ENCODE results near the gene SMAD1. TPM values are rescaled to one million over a fixed set of nuclear protein-coding genes. Genes with fewer than 3 reads are reported as not detected.

The SMAD1 gene
- total and polyA plus RNA-seq, 2 of the 4 experiments (the other 2 are of a cell fraction), result 11.6 to 17.6 TPM

DNA sequence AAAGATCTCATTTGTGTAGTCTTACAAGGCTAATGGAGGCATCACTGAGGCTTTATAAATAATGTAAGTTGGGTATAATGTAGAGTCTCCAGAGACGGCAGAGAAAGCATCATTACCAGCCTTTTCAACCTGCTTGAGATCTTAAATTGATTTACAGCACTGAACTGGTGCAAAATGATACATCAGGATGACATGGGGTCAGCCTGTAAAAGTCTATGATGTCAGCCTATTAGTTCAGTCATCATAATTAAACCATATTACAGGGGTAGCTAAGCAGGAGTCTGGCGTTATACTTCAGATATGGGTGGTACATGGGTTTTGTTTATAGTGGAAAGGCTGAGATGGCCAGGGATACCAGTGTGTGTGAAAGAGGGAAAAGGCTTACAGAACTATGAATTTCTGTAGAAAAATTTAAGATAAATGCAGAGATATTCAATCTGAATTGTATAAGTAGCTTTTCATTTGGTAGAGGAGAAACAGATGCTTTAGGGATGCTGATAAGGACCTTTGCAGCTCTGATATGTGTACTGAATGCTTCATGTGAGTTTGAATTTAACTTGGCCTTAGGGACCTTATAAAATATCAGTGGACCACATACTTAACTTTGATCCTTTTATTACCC is 2.7 kb downstream of the SMAD1 start:
- no peaks in the 10 kb centered on the region for H3K36me3 ChIP-seq (ENCODE audit: control insufficient read depth, insufficient read depth, low read length)
- POLR2A ChIA-PET (ENCODE audit: unreplicated experiment), result interaction anchor here (0.5 kb wide), 1 partner anchor 48 kb away, joined by 3 read pairs; no protein-coding TSS in a partner anchor

More for the DNA sequence above, 2.7 kb downstream of the SMAD1 start:
- Histone ChIP-seq H3K4me2 (ENCODE audit: low read depth, low read length) (no peak overlapping the region; the same call in 1 of the 2 replicates), H2BK5ac (ENCODE audit: low read depth, low read length, poor library complexity, severe bottlenecking) (no peak overlapping the region), H3K27me3 (ENCODE audit: control insufficient read depth, insufficient read depth, low read length) (no peaks in the 10 kb centered on the region), H3K9ac (ENCODE audit: low read depth, low read length) (no peak overlapping the region), H2AFZ (replicated peaks; ENCODE audit: low read length, poor library complexity) (no peak overlapping the region), H2AK9ac (replicated peaks; ENCODE audit: low read depth, low read length, poor library complexity) (no peak overlapping the region), H2AK5ac (ENCODE audit: low read depth, low read length) (no peak overlapping the region), H3K9me1 (ENCODE audit: insufficient read depth, low read length) (peaks cover 3% of the 10 kb centered on the region; the same call in 1 of the 2 replicates), H4K8ac (ENCODE audit: low read depth in 2 of 2, low read length in 2 of 2) (no peak overlapping the region), H3K4me1 (ENCODE audit: control insufficient read depth, insufficient read depth, low read length) (peaks cover 2% of the 10 kb centered on the region; the same call in 1 of the 2 replicates), H3K9me3 (ENCODE audit: control insufficient read depth, insufficient read depth, low read length) (no peaks in the 10 kb centered on the region), H3K4ac (ENCODE audit: low read depth, low read length) (no peak overlapping the region), H2BK120ac (ENCODE audit: low read depth, low read length) (no peak overlapping the region), H3K18ac (ENCODE audit: low read depth, low read length) (no peak overlapping the region), H2BK20ac (ENCODE audit: low read depth, low read length) (no peak overlapping the region), H2BK15ac (ENCODE audit: low read depth, low read length) (no peak overlapping the region), H3K27ac (ENCODE audit: insufficient read depth, low read length) (no peak overlapping the region), H3K14ac (replicated peaks; ENCODE audit: low read depth, low read length) (no peak overlapping the region), H4K5ac (ENCODE audit: low read depth, low read length) (no peak overlapping the region), H4K20me1 (ENCODE audit: insufficient read depth, low read length) (peaks cover 9% of the 10 kb centered on the region; the same call in 1 of the 2 replicates), H3K56ac (ENCODE audit: extremely low read depth, insufficient read depth, low read length) (no peak overlapping the region), H3K79me1 (ENCODE audit: low read depth in 1 of 2, low read length in 2 of 2) (peaks cover 17 to 32% of the 10 kb centered on the region in 2 experiments), H3K4me3 (ENCODE audit: insufficient read depth, low read depth, low read length) (no peak overlapping the region), H3K23ac (ENCODE audit: low read depth, low read length) (no peak overlapping the region), H4K91ac (ENCODE audit: insufficient read depth, low read depth, low read length) (no peak overlapping the region)
- TF ChIP-seq SMC3 (IDR thresholded peaks at IDR 0.05; ENCODE audit: low read depth, low read length) (no peak), MAFK (IDR thresholded peaks at IDR 0.05; ENCODE audit: low read depth, low read length) (no peak), MXI1 (IDR thresholded peaks at IDR 0.05; ENCODE audit: borderline replicate concordance, low read depth, low read length) (no peak), BHLHE40 (IDR thresholded peaks at IDR 0.05; ENCODE audit: low read depth, low read length) (no peak), RAD21 (IDR thresholded peaks at IDR 0.05; ENCODE audit: low read length) (no peak), RFX5 (IDR thresholded peaks at IDR 0.05; ENCODE audit: low read depth, low read length) (no peak), CHD1 (IDR thresholded peaks at IDR 0.05; ENCODE audit: low read depth, low read length) (no peak)
- TF ChIP-seq, protein P1, sequence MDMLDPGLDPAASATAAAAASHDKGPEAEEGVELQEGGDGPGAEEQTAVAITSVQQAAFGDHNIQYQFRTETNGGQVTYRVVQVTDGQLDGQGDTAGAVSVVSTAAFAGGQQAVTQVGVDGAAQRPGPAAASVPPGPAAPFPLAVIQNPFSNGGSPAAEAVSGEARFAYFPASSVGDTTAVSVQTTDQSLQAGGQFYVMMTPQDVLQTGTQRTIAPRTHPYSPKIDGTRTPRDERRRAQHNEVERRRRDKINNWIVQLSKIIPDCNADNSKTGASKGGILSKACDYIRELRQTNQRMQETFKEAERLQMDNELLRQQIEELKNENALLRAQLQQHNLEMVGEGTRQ (IDR thresholded peaks at IDR 0.05; ENCODE audit: low read depth, low read length), result no peak
- TF ChIP-seq, protein P2, sequence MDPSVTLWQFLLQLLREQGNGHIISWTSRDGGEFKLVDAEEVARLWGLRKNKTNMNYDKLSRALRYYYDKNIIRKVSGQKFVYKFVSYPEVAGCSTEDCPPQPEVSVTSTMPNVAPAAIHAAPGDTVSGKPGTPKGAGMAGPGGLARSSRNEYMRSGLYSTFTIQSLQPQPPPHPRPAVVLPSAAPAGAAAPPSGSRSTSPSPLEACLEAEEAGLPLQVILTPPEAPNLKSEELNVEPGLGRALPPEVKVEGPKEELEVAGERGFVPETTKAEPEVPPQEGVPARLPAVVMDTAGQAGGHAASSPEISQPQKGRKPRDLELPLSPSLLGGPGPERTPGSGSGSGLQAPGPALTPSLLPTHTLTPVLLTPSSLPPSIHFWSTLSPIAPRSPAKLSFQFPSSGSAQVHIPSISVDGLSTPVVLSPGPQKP (IDR thresholded peaks at IDR 0.05; ENCODE audit: borderline replicate concordance, low read depth, low read length), result no peak
- no CpG with 5 or more reads among the region's 2 CpGs for WGBS, 2 experiments (ENCODE audit: extremely low coverage in 2 of 2, insufficient read length in 1 of 2)
- CTCF ChIA-PET, result interaction anchor here (1.5 kb wide), 1 partner anchor 73 kb away, joined by 3 read pairs; no protein-coding TSS in a partner anchor
- no peak for ATAC-seq (ENCODE audit: low read depth)
- intact Hi-C loops (cut with micrococcal nuclease), result loop anchor here (5.0 to 10.0 kb wide), 4 partner anchors 133 to 390 kb away; partner anchors contain the start of genes ABCE1, ANAPC10 and MMAA
- no TSS peak for BruUV-seq (replicated peaks)
- dilution Hi-C loops (cut with HindIII; ENCODE audit: low sequenced_read_pairs, unreplicated experiment), result no loop called here
- no peak for DNase-seq
- in situ Hi-C loops (cut with MboI; ENCODE audit: low sequenced_read_pairs), result loop anchor here (10.0 kb wide), 1 partner anchor 120 kb away; no protein-coding TSS in a partner anchor
